Tibial artery (tissue), 4 donors: ENCODE results near the gene TMEM52.
A peak's percentile ranks its signal among the peaks of the same experiment; 100 is the strongest.

ENCODE experiments used
- DNase-seq, 2 donors: peaks; one replicate each; pipeline ENCODE4 v3.0.0-alpha.2; 2019
- H3K27ac ChIP-seq, 2 donors: fragments of 200-600 bp; sonication (generic) in 1 of 2; 1 replicate in 1 of 2; 2 replicates in 1 of 2; pipeline ENCODE4 v1.5.1; 2018 to 2019; ENCODE audit warnings: mild to moderate bottlenecking in 1 of 2
- H3K27me3 ChIP-seq, 2 donors: fragments of 200-600 bp; sonication (generic) in 1 of 2; one replicate each; pipeline versions ENCODE4 v1.5.1 to v1.6.0; 2016 to 2019
- H3K36me3 ChIP-seq, 3 donors: fragments of 200-600 bp; sonication (generic) in 2 of 3; one replicate each; pipeline ENCODE4 v1.5.1; 2016 to 2019; ENCODE audit warnings: mild to moderate bottlenecking in 2 of 3
- H3K4me1 ChIP-seq, 4 donors: fragments of 200-600 bp; sonication (generic) in 2 of 4; 1 replicate in 3 of 4; 2 replicates in 1 of 4; pipeline ENCODE4 v1.5.1; 2016 to 2019
- H3K4me3 ChIP-seq, 2 donors: fragments of 200-600 bp; sonication (generic) in 1 of 2; 1 replicate in 1 of 2; 2 replicates in 1 of 2; pipeline ENCODE4 v1.5.1; 2018 to 2019; ENCODE audit warnings: mild to moderate bottlenecking in 2 of 2
- H3K9me3 ChIP-seq, 3 donors: fragments of 200-600 bp; sonication (generic) in 1 of 3; one replicate each; pipeline ENCODE4 v1.5.1; 2016 to 2019
- CTCF ChIP-seq, 2 experiments: fragments of 200-600 bp in 1 of 2; fragments of 450-650 bp in 1 of 2; IDR thresholded peaks; one replicate each; pipeline ENCODE4 v1.5.1; 2017 to 2019; ENCODE audit warnings: antibody characterized with exemption in 2 of 2, mild to moderate bottlenecking in 1 of 2, moderate library complexity in 1 of 2
- intact Hi-C: fragments of 100-400 bp; cut with DNase I; formaldehyde crosslinking; loops from one replicate; pipeline ENCODE4 v1.15.0; 2023; ENCODE audit warnings: low total_unique reads

Gene TMEM52

GRCh38 chr1:1914101-1914970 is 4.7 kb downstream of the TMEM52 start:
- no peak for TF ChIP-seq CTCF (IDR thresholded peaks at IDR 0.05)
- H3K36me3 ChIP-seq = no peaks in the 10 kb centered on the region
- H3K27me3 ChIP-seq = peaks cover 0 to 32% of the 10 kb centered on the region in 2 donors
- H3K4me3 ChIP-seq = no peak overlapping the region
- no peak for DNase-seq
- intact Hi-C loops = no loop called here
- H3K9me3 ChIP-seq = no peaks in the 10 kb centered on the region
- H3K4me1 ChIP-seq = peaks cover 0 to 22% (median 19%) of the 10 kb centered on the region in 4 donors
- no peak overlapping the region for H3K27ac ChIP-seq

GRCh38 chr1:1911350-1912041 is 7.6 kb downstream of the TMEM52 start:
- Histone ChIP-seq H3K27me3 (peaks cover 0 to 26% of the 10 kb centered on the region in 2 donors), H3K4me3 (no peak overlapping the region), H3K4me1 (peaks cover 4 to 29% (median 20%) of the 10 kb centered on the region in 4 donors), H3K36me3 (no peaks in the 10 kb centered on the region), H3K27ac (no peak overlapping the region), H3K9me3 (no peaks in the 10 kb centered on the region)
- intact Hi-C loops = no loop called here
- TF ChIP-seq CTCF (IDR thresholded peaks at IDR 0.05) = no peak
- DNase-seq = peak in 1 of 2 donors; percentile 15

- Histone ChIP-seq H3K9me3 (no peaks in the 10 kb centered on the region), H3K4me3 (no peak overlapping the region), H3K27ac (no peak overlapping the region), H3K36me3 (no peaks in the 10 kb centered on the region), H3K4me1 (peaks cover 4 to 34% (median 22%) of the 10 kb centered on the region in 4 donors), H3K27me3 (peaks cover 0 to 20% of the 10 kb centered on the region in 2 donors)
- TF ChIP-seq CTCF (IDR thresholded peaks at IDR 0.05) = no peak
- intact Hi-C loops = no loop called here
- peak; percentile 19 to 64 for DNase-seq
Measured at GRCh38 chr1:1910651-1911331, 8.3 kb downstream of the TMEM52 start.

GRCh38 chr1:1910033-1910465 is 9.0 kb downstream of the TMEM52 start:
- H3K36me3 ChIP-seq = no peaks in the 10 kb centered on the region
- no peak for TF ChIP-seq CTCF (IDR thresholded peaks at IDR 0.05)
- peaks cover 4 to 34% (median 22%) of the 10 kb centered on the region in 4 donors for H3K4me1 ChIP-seq
- intact Hi-C loops = no loop called here
- peak overlapping the region; percentile 63 to 79 for H3K4me3 ChIP-seq
- no peaks in the 10 kb centered on the region for H3K9me3 ChIP-seq
- peak overlapping the region; percentile 85 to 88 for H3K27ac ChIP-seq
- DNase-seq = peak in 1 of 2 donors; percentile 11
- peaks cover 0 to 12% of the 10 kb centered on the region in 2 donors for H3K27me3 ChIP-seq

GRCh38 chr1:1908506-1908791 is 10.6 kb downstream of the TMEM52 start:
- H3K4me3 ChIP-seq = peak overlapping the region; percentile 63 to 79
- no peaks in the 10 kb centered on the region for H3K9me3 ChIP-seq
- peaks cover 4 to 34% (median 22%) of the 10 kb centered on the region in 4 donors for H3K4me1 ChIP-seq
- no peak for TF ChIP-seq CTCF (IDR thresholded peaks at IDR 0.05)
- no peaks in the 10 kb centered on the region for H3K27me3 ChIP-seq
- DNase-seq = peak; percentile 35 to 79
- intact Hi-C loops = no loop called here
- peak overlapping the region; percentile 85 to 88 for H3K27ac ChIP-seq
- H3K36me3 ChIP-seq = no peaks in the 10 kb centered on the region
